Sigmoid colon (tissue), 7 donors: ENCODE results near the gene IL1RAPL1. TPM values are rescaled to one million over a fixed set of nuclear protein-coding genes. Genes with fewer than 3 reads are reported as not detected.

Source experiments
- DNase-seq: peaks from one replicate; pipeline ENCODE4 v3.0.0-alpha.2; 2019
- H3K27ac ChIP-seq, 4 donors: fragments of 200-600 bp; sonication (generic); one replicate each; pipeline ENCODE4 v1.5.1; 2016 to 2019; ENCODE audit warnings: mild to moderate bottlenecking in 1 of 4
- H3K27me3 ChIP-seq, 3 donors: fragments of 200-600 bp; sonication (generic); one replicate each; pipeline ENCODE4 v1.5.1; 2019; ENCODE audit warnings: mild to moderate bottlenecking in 1 of 3
- H3K36me3 ChIP-seq, 4 donors: fragments of 200-600 bp; sonication (generic); one replicate each; pipeline ENCODE4 v1.5.1; 2016 to 2019
- H3K4me1 ChIP-seq, 4 donors: fragments of 200-600 bp; sonication (generic); one replicate each; pipeline ENCODE4 v1.5.1; 2017 to 2019
- H3K4me3 ChIP-seq, 4 donors: fragments of 200-600 bp; sonication (generic); one replicate each; pipeline ENCODE4 v1.5.1; 2017 to 2019; ENCODE audit warnings: mild to moderate bottlenecking in 2 of 4, moderate library complexity in 1 of 4
- H3K9me3 ChIP-seq, 4 donors: fragments of 200-600 bp in 3 of 4; sonication (generic) in 3 of 4; one replicate each; pipeline versions ENCODE4 v1.5.1 to v1.6.1; 2013 to 2019
- CTCF ChIP-seq, 4 experiments: fragments of 450-650 bp in 3 of 4; fragments of 200-600 bp in 1 of 4; IDR thresholded peaks; one replicate each; pipeline ENCODE4 v1.5.1; 2016 to 2019; ENCODE audit warnings: antibody characterized with exemption in 4 of 4, mild to moderate bottlenecking in 3 of 4, moderate library complexity in 2 of 4
- EP300 ChIP-seq, 4 donors: sonication (generic); formaldehyde crosslinking; IDR thresholded peaks; one replicate each; pipeline ENCODE4 v1.6.1; 2017; ENCODE audit warnings: antibody characterized with exemption in 4 of 4
- POLR2A ChIP-seq, 2 donors: fragments of 450-650 bp; IDR thresholded peaks; one replicate each; pipeline ENCODE4 v1.6.1; 2016; ENCODE audit warnings: antibody characterized with exemption in 2 of 2, mild to moderate bottlenecking in 2 of 2, moderate library complexity in 2 of 2
- POLR2AphosphoS5 ChIP-seq, 4 donors: sonication (generic); formaldehyde crosslinking; IDR thresholded peaks; one replicate each; pipeline ENCODE4 v1.6.1; 2017; ENCODE audit warnings: antibody characterized with exemption in 4 of 4
- WGBS, 2 donors: extraction: QIAGEN DNeasy Blood & Tissue Kit; methylation state at CpG; one replicate each; pipeline ENCODE4 v1.1.7; 2013; 5-methylcytosine and 5-hydroxymethylcytosine counted together
- intact Hi-C: fragments of 100-400 bp; cut with DNase I; formaldehyde crosslinking; loops from one replicate; pipeline ENCODE4 v1.15.1; 2023
- polyA plus RNA-seq, 3 donors: library from polyadenylated mRNA; stranded (reverse); fragments of 200-250 nt; gene quantifications; one replicate each; pipeline ENCODE4 v1.2.3, GENCODE V29; 2013
- total RNA-seq, 4 donors: library from RNA; depleted of rRNA; stranded (reverse); fragments of >200 nt; gene quantifications; one replicate each; pipeline ENCODE4 v1.1.0, GENCODE V29; 2016
- donor health status: healthy with polysubstance abuse.
- donor health status: Bipolar disorder and iron deficiency.
- donor health status: healthy.

The IL1RAPL1 gene
- total and polyA plus RNA-seq, 7 donors = 0.07 to 2.5 (median 1.2) TPM; not detected in 2

GRCh38 chrX:28584025-28584424, 3.2 kb upstream of the IL1RAPL1 start:
- no peaks in the 10 kb centered on the region for H3K27me3 ChIP-seq
- DNase-seq = no peak
- H3K9me3 ChIP-seq = no peaks in the 10 kb centered on the region
- no peak for TF ChIP-seq POLR2AphosphoS5 (IDR thresholded peaks at IDR 0.05)
- no peak overlapping the region for H3K27ac ChIP-seq
- intact Hi-C loops = no loop called here
- no peak overlapping the region for H3K4me3 ChIP-seq
- H3K4me1 ChIP-seq = no peaks in the 10 kb centered on the region
- no peaks in the 10 kb centered on the region for H3K36me3 ChIP-seq

- Histone ChIP-seq H3K9me3 (no peaks in the 10 kb centered on the region), H3K27me3 (no peaks in the 10 kb centered on the region), H3K27ac (peak overlapping the region; percentile 16 to 70 (median 64)), H3K36me3 (no peaks in the 10 kb centered on the region), H3K4me3 (peak overlapping the region in 3 of 4 donors; percentile 37 to 45 (median 42)), H3K4me1 (no peaks in the 10 kb centered on the region)
- intact Hi-C loops = loop anchor here (5.0 kb wide), 1 partner anchor 507 kb away; no protein-coding TSS in a partner anchor
- TF ChIP-seq CTCF (IDR thresholded peaks at IDR 0.05) = no peak
- TF ChIP-seq POLR2A (IDR thresholded peaks at IDR 0.05) = no peak
- TF ChIP-seq POLR2AphosphoS5 (IDR thresholded peaks at IDR 0.05) = no peak
- TF ChIP-seq EP300 (IDR thresholded peaks at IDR 0.05) = no peak
- 28 to 69% methylated on average over 10 of the region's 10 CpGs for WGBS, 2 donors
- no peak for DNase-seq
Measured at GRCh38 chrX:28585767-28586166, 1.5 kb upstream of the IL1RAPL1 start.

GRCh38 chrX:28586286-28586685, 960 bp upstream of the IL1RAPL1 start:
- Histone ChIP-seq H3K36me3 (no peaks in the 10 kb centered on the region), H3K27me3 (no peaks in the 10 kb centered on the region), H3K27ac (peak overlapping the region; percentile 50 to 70 (median 64)), H3K4me1 (no peaks in the 10 kb centered on the region), H3K9me3 (no peaks in the 10 kb centered on the region), H3K4me3 (peak overlapping the region; percentile 28 to 45 (median 40))
- DNase-seq = peak; percentile 70
- intact Hi-C loops = loop anchor here (5.0 kb wide), 1 partner anchor 506 kb away; no protein-coding TSS in a partner anchor
- 5 to 17% methylated on average over 9 of the region's 9 CpGs for WGBS, 2 donors
- TF ChIP-seq EP300 (IDR thresholded peaks at IDR 0.05) (no peak), POLR2A (IDR thresholded peaks at IDR 0.05) (no peak), CTCF (IDR thresholded peaks at IDR 0.05) (no peak), POLR2AphosphoS5 (IDR thresholded peaks at IDR 0.05) (no peak)

- no peaks in the 10 kb centered on the region for H3K4me1 ChIP-seq
- no peaks in the 10 kb centered on the region for H3K36me3 ChIP-seq
- no peaks in the 10 kb centered on the region for H3K27me3 ChIP-seq
- H3K27ac ChIP-seq = peak overlapping the region in 2 of 4 donors; percentile 27 to 31
- H3K4me3 ChIP-seq = peak overlapping the region; percentile 1 to 45 (median 40)
- intact Hi-C loops = loop anchor here (5.0 kb wide), 1 partner anchor 503 kb away; no protein-coding TSS in a partner anchor
- DNase-seq = no peak
- H3K9me3 ChIP-seq = no peaks in the 10 kb centered on the region
- TF ChIP-seq POLR2AphosphoS5 (IDR thresholded peaks at IDR 0.05) (no peak), EP300 (IDR thresholded peaks at IDR 0.05) (no peak)
- WGBS, 2 donors = 72 to 73% methylated on average over 5 of the region's 5 CpGs
Measured at GRCh38 chrX:28589046-28589445, 1.8 kb downstream of the IL1RAPL1 start.

- 68 to 73% methylated on average over 2 of the region's 2 CpGs for WGBS, 2 donors
- intact Hi-C loops = no loop called here
- Histone ChIP-seq H3K27ac (no peak overlapping the region), H3K27me3 (no peaks in the 10 kb centered on the region), H3K36me3 (no peaks in the 10 kb centered on the region), H3K9me3 (no peaks in the 10 kb centered on the region), H3K4me3 (peak overlapping the region in 1 of 4 donors; percentile 45), H3K4me1 (no peaks in the 10 kb centered on the region)
- no peak for DNase-seq
- TF ChIP-seq CTCF (IDR thresholded peaks at IDR 0.05) (peak in 1 of 4 experiments; percentile 11), POLR2AphosphoS5 (IDR thresholded peaks at IDR 0.05) (no peak)
Measured at GRCh38 chrX:28590396-28590795, 3.1 kb downstream of the IL1RAPL1 start.

GRCh38 chrX:28591542-28591941, 4.3 kb downstream of the IL1RAPL1 start:
- peak overlapping the region in 1 of 4 donors; percentile 8 for H3K4me3 ChIP-seq

More at GRCh38 chrX:28591542-28591941, 4.3 kb downstream of the IL1RAPL1 start:
- no peak for TF ChIP-seq POLR2AphosphoS5 (IDR thresholded peaks at IDR 0.05)
- TF ChIP-seq CTCF (IDR thresholded peaks at IDR 0.05) = no peak
- TF ChIP-seq EP300 (IDR thresholded peaks at IDR 0.05) = no peak
- no peak for TF ChIP-seq POLR2A (IDR thresholded peaks at IDR 0.05)
- DNase-seq = no peak
- intact Hi-C loops = no loop called here
- 79 to 89% methylated on average over 7 of the region's 7 CpGs for WGBS, 2 donors
- Histone ChIP-seq H3K9me3 (no peaks in the 10 kb centered on the region), H3K4me1 (no peaks in the 10 kb centered on the region), H3K36me3 (no peaks in the 10 kb centered on the region), H3K27ac (no peak overlapping the region), H3K27me3 (no peaks in the 10 kb centered on the region)
